ENCODE results near the gene SLN.
"Not testable (repeated sequence)": the region's sequence is repeated elsewhere in the genome, so short reads cannot be mapped to it uniquely, and the experiment has no call there.

Gene SLN

GRCh38 chr11:107711861-107712755 lies at the start of gene SLN:
Gene SLN (minus strand): TSS chr11:107712056.
- no peak for DNase-seq (ENCODE audit: low read depth)
- H3K4me3 ChIP-seq (ENCODE audit: low read depth, low read length), result no peak within 1 kb of the TSS
- TF ChIP-seq MYC (IDR thresholded peaks at IDR 0.05; ENCODE audit: low read depth, low read length) (no peak), CTCF (IDR thresholded peaks at IDR 0.05; ENCODE audit: low read depth, low read length) (no peak), MAX (IDR thresholded peaks at IDR 0.05; ENCODE audit: low read depth, low read length) (no peak), POLR2A (IDR thresholded peaks at IDR 0.05; ENCODE audit: extremely low read depth, insufficient read length) (no peak)

- H3K4me3 ChIP-seq (ENCODE audit: low read depth, low read length); DNase-seq (ENCODE audit: low read depth): not testable (repeated sequence)
Observed at GRCh38 chr11:107758719-107759355, 47.0 kb upstream of the SLN start.

- no peak for TF ChIP-seq MYC (IDR thresholded peaks at IDR 0.05; ENCODE audit: low read depth, low read length)
- peak; percentile 33 for TF ChIP-seq CTCF (IDR thresholded peaks at IDR 0.05; ENCODE audit: low read depth, low read length)
- no peak overlapping the region for H3K4me3 ChIP-seq (ENCODE audit: low read depth, low read length)
- DNase-seq (ENCODE audit: low read depth), result no peak
Observed at GRCh38 chr11:107757661-107758060, 45.8 kb upstream of the SLN start.

- no peak overlapping the region for H3K4me3 ChIP-seq (ENCODE audit: low read depth, low read length)
- DNase-seq (ENCODE audit: low read depth), result no peak
- TF ChIP-seq MYC (IDR thresholded peaks at IDR 0.05; ENCODE audit: low read depth, low read length) (no peak), POLR2A (IDR thresholded peaks at IDR 0.05; ENCODE audit: extremely low read depth, insufficient read length) (no peak), MAX (IDR thresholded peaks at IDR 0.05; ENCODE audit: low read depth, low read length) (no peak), CTCF (IDR thresholded peaks at IDR 0.05; ENCODE audit: low read depth, low read length) (no peak)
Observed at GRCh38 chr11:107756553-107756952, 44.7 kb upstream of the SLN start.

GRCh38 chr11:107752949-107753822 lies 41.3 kb upstream of the SLN start:
- TF ChIP-seq CTCF (IDR thresholded peaks at IDR 0.05; ENCODE audit: low read depth, low read length), result no peak
- TF ChIP-seq POLR2A (IDR thresholded peaks at IDR 0.05; ENCODE audit: extremely low read depth, insufficient read length), result no peak
- TF ChIP-seq MYC (IDR thresholded peaks at IDR 0.05; ENCODE audit: low read depth, low read length), result no peak
- TF ChIP-seq MAX (IDR thresholded peaks at IDR 0.05; ENCODE audit: low read depth, low read length), result no peak
- DNase-seq (ENCODE audit: low read depth), result no peak
- no peak overlapping the region for H3K4me3 ChIP-seq (ENCODE audit: low read depth, low read length)

GRCh38 chr11:107752508-107752907 lies 40.7 kb upstream of the SLN start:
- TF ChIP-seq MYC (IDR thresholded peaks at IDR 0.05; ENCODE audit: low read depth, low read length) (no peak), POLR2A (IDR thresholded peaks at IDR 0.05; ENCODE audit: extremely low read depth, insufficient read length) (no peak), MAX (IDR thresholded peaks at IDR 0.05; ENCODE audit: low read depth, low read length) (no peak), CTCF (IDR thresholded peaks at IDR 0.05; ENCODE audit: low read depth, low read length) (no peak)
- no peak overlapping the region for H3K4me3 ChIP-seq (ENCODE audit: low read depth, low read length)
- no peak for DNase-seq (ENCODE audit: low read depth)

Measured in NB4 (cell line).